LNCaP clone FGC (cell line): ENCODE measurements around the gene C19orf38.
"Not testable (repeated sequence)": the region's sequence is repeated elsewhere in the genome, so short reads cannot be mapped to it uniquely, and the experiment has no call there.

Experiments used
- DNase-seq: peaks from one replicate; pipeline ENCODE4 v3.0.0-alpha.2; 2011; ENCODE audit warnings: low read depth
- H3K4me3 ChIP-seq: 2 replicates; pipeline ENCODE4 v1.5.1; 2011; ENCODE audit warnings: mild to moderate bottlenecking, low read depth, low read length, control low read depth
- CTCF ChIP-seq: IDR thresholded peaks from 2 replicates; pipeline ENCODE4 v1.5.1; 2012; ENCODE audit warnings: mild to moderate bottlenecking; ENCODE audit not compliant: control insufficient read depth, insufficient read depth; ENCODE audit errors: extremely low read depth

C19orf38 gene

GRCh38 chr19:10870501-10870954 is 22.3 kb downstream of the C19orf38 start:
- DNase-seq = no peak
- peak overlapping the region; percentile 44 for H3K4me3 ChIP-seq
- TF ChIP-seq CTCF = no peak

GRCh38 chr19:10870955-10871603 is 22.9 kb downstream of the C19orf38 start, which contains the start of gene CARM1:
TSS of gene CARM1 (plus strand) at chr19:10871553. CDS start at chr19:10871703, 150 bp downstream.
- DNase-seq = peak; percentile 78
- TF ChIP-seq CTCF = peak; percentile 99
- peak within 1 kb of the TSS; percentile 78 for H3K4me3 ChIP-seq

GRCh38 chr19:10871711-10872545 is 23.7 kb downstream of the C19orf38 start:
- 0 out of 2 replicates have a peak, but pooled peaks have one; percentile 11 for TF ChIP-seq CTCF
- DNase-seq = no peak
- H3K4me3 ChIP-seq = peak overlapping the region; percentile 78

- peak overlapping the region; percentile 78 for H3K4me3 ChIP-seq
- DNase-seq = no peak
- no peak for TF ChIP-seq CTCF
Measured at GRCh38 chr19:10872546-10873107, 24.4 kb downstream of the C19orf38 start.

GRCh38 chr19:10874024-10874423 is 25.8 kb downstream of the C19orf38 start:
- no peak overlapping the region for H3K4me3 ChIP-seq
- TF ChIP-seq CTCF = no peak
- DNase-seq = no peak

GRCh38 chr19:10876459-10877240 is 28.4 kb downstream of the C19orf38 start:
- no peak overlapping the region for H3K4me3 ChIP-seq
- DNase-seq = no peak
- TF ChIP-seq CTCF = no peak

- not testable (repeated sequence) for H3K4me3 ChIP-seq
Measured at GRCh38 chr19:10877608-10878007, 29.4 kb downstream of the C19orf38 start.

More at GRCh38 chr19:10877608-10878007, 29.4 kb downstream of the C19orf38 start:
- not testable (repeated sequence) for DNase-seq
